ENCODE data around the gene REXO1. TPM values are rescaled to one million over a fixed set of nuclear protein-coding genes. Genes with fewer than 3 reads are reported as not detected.

Gene REXO1
- total and polyA plus RNA-seq, 9 donors: 4.8 to 46.7 (median 25.8) TPM

DNA sequence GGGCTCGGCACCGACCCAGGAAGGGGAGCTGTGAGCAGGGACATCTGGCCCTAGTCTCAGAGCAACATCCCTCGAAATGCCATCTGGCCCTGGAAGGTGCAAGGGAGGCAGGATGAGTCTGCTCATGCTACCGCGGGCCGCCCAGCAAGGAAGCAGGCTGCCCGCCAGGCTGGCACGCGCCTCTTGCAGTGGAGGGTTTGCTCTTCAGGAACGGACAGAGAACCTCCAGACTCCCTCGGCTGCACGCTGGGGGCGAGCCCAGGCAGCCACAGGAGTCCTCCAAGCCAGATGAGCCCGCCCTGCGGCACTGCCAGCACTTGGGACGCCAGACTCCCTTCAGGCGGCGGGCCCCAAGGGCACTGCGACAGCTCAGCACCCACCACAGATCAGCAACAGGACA lies 26.1 kb downstream of the REXO1 start:
- no peaks in the 10 kb centered on the region for H3K9me3 ChIP-seq
- TF ChIP-seq, protein P1, sequence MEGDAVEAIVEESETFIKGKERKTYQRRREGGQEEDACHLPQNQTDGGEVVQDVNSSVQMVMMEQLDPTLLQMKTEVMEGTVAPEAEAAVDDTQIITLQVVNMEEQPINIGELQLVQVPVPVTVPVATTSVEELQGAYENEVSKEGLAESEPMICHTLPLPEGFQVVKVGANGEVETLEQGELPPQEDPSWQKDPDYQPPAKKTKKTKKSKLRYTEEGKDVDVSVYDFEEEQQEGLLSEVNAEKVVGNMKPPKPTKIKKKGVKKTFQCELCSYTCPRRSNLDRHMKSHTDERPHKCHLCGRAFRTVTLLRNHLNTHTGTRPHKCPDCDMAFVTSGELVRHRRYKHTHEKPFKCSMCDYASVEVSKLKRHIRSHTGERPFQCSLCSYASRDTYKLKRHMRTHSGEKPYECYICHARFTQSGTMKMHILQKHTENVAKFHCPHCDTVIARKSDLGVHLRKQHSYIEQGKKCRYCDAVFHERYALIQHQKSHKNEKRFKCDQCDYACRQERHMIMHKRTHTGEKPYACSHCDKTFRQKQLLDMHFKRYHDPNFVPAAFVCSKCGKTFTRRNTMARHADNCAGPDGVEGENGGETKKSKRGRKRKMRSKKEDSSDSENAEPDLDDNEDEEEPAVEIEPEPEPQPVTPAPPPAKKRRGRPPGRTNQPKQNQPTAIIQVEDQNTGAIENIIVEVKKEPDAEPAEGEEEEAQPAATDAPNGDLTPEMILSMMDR (IDR thresholded peaks at IDR 0.05): no peak
- no peak for TF ChIP-seq EP300 (IDR thresholded peaks at IDR 0.05)
- TF ChIP-seq POLR2A (IDR thresholded peaks at IDR 0.05): no peak
- H3K27ac ChIP-seq: no peak overlapping the region
- H3K4me3 ChIP-seq: no peak overlapping the region
- intact Hi-C loops (cut with DNase I): loop anchor here in 2 of 4 donors (10.0 kb wide), 2 partner anchors 147 to 277 kb away; no protein-coding TSS in a partner anchor
- DNase-seq: no peak
- no peaks in the 10 kb centered on the region for H3K36me3 ChIP-seq
- no peaks in the 10 kb centered on the region for H3K27me3 ChIP-seq
- peaks cover 6% of the 10 kb centered on the region for H3K4me1 ChIP-seq (ENCODE audit: insufficient read depth)
- WGBS, 3 donors: 87 to 93% (median 90%) methylated on average over 15 to 19 of the region's 19 CpGs

DNA sequence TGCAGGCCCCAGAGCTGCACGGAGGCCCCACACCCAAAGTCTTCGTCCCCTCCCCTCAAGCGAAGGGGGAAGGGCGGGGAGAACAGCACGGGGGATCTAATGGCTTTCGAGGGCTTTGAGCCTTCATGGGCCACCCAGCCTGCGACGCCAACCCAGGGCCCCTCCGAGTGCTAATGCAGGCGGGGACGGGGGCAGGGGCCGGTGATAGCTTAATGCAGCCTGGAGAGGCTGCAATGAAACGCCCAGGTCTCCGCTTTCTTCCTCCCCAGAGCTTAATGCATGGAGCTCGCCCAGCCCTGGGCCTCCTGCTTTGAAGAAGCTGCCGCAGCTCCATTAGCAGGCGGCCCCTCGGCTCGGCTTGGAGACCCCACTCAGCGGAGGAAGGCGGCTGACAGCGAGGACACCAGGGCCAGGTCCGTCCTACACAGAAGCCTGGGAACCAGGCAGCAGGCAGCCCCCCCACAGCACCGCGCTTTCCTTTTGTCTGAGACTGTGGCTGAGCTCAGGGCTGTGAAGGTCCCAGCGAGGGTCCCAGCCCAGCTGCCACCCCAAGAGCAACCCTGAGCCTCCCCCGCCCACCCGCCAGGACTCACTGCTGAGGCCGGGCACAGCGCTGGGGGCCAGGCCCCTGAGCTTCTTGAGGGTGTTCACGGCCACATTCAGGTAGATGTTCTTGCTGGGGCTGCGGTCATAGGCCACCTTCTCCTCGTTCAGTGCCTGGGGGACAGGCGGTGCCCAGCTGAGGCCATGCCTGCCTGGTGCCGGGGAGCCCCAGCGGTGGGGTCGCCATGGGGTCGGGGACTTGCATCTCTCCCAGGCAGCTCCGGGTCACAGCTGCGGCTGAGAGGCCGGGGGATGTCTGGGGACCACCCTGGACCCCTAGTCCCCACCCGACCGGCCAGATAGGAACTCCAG lies 28.7 kb downstream of the REXO1 start:
- Histone ChIP-seq H3K9me3 (no peaks in the 10 kb centered on the region), H3K4me1 (ENCODE audit: insufficient read depth) (no peaks in the 10 kb centered on the region), H3K4me3 (no peak overlapping the region), H3K36me3 (no peaks in the 10 kb centered on the region), H3K27ac (no peak overlapping the region), H3K27me3 (no peaks in the 10 kb centered on the region)
- TF ChIP-seq POLR2A (IDR thresholded peaks at IDR 0.05) (no peak), EP300 (IDR thresholded peaks at IDR 0.05) (no peak)
- TF ChIP-seq, protein P1 (IDR thresholded peaks at IDR 0.05): no peak
- DNase-seq: no peak
- intact Hi-C loops (cut with DNase I): loop anchor here in 2 of 4 donors (10.0 kb wide), 2 partner anchors 145 to 275 kb away; no protein-coding TSS in a partner anchor
- WGBS, 3 donors: 83 to 86% (median 83%) methylated on average over 42 to 43 of the region's 43 CpGs

DNA sequence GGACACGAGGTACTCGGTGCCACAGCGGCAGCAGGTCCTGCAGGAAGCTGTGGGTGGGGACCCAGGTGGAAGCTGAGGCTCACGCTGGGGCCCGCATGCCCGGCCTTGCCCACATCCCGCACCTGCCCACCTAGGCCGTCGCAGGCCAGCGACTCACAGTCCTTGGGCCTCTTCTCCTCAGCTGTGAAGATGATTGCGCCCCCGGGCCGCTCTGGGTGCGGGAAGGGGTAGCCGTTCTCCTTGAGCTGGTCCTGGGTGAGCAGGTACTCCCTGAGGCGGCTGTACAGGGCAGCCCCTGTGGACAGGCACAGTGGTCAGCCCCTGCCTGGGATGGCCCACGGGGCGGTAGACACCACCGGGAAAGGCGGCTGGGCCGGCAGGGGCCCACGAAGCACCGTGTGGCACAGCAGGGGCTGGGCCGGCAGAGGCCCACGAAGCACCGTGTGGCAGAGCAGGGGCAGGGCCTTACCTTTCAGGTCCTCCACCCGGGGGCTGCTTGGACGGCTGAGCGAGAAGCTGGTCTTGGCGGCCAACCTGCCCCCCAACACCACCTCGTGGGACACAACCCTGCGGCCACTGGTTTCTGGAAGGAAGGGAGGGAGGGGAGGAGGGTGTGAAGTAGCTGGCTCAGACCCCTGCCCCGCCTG lies 29.6 kb downstream of the REXO1 start:
- 89 to 90% (median 90%) methylated on average over 31 to 33 of the region's 33 CpGs for WGBS, 3 donors
- intact Hi-C loops (cut with DNase I): loop anchor here in 1 of 4 donors (10.0 kb wide), 1 partner anchor 274 kb away; no protein-coding TSS in a partner anchor
- no peak overlapping the region for H3K27ac ChIP-seq
- H3K36me3 ChIP-seq: no peaks in the 10 kb centered on the region
- H3K4me3 ChIP-seq: no peak overlapping the region
- TF ChIP-seq POLR2A (IDR thresholded peaks at IDR 0.05) (no peak), EP300 (IDR thresholded peaks at IDR 0.05) (no peak)
- TF ChIP-seq, protein P1 (IDR thresholded peaks at IDR 0.05): no peak
- no peak for DNase-seq
- H3K4me1 ChIP-seq (ENCODE audit: insufficient read depth): no peaks in the 10 kb centered on the region
- no peaks in the 10 kb centered on the region for H3K9me3 ChIP-seq
- no peaks in the 10 kb centered on the region for H3K27me3 ChIP-seq

DNA sequence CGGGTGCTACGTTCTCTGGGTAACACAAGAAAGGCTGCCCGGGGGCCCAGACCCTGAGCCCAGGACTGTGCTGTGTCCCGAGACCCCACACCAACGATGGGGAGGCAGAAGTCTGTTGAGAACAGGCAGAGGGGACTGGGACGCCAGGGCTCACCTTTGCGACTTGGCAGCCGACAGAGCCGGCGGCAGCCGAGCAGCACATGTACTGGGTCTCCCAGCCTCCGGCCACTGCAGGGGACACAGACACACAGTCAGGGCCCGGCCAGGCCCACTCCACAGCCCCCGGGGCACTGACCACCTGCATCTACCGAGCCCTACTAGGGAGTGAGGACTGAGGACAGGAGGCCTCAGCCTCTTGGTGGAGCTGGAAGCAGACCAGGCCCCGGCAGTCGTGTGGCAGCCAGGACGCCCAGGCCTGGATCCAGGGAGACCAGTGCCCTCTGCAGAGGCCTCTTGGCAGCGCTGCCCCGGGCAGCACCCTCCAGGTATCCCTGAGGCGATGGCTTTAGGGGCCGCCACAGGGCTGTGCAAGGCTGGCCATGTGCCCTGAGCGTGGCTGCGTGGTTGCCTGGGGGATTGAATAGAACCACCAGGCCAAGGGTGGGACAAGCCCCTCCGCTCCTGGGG lies 30.6 kb downstream of the REXO1 start:
- WGBS, 3 donors: 84 to 89% (median 87%) methylated on average over 24 to 25 of the region's 25 CpGs

More for the DNA sequence above, 30.6 kb downstream of the REXO1 start:
- TF ChIP-seq, protein P1 (IDR thresholded peaks at IDR 0.05): no peak
- TF ChIP-seq POLR2A (IDR thresholded peaks at IDR 0.05): no peak
- no peak for TF ChIP-seq EP300 (IDR thresholded peaks at IDR 0.05)
- Histone ChIP-seq H3K27me3 (no peaks in the 10 kb centered on the region), H3K9me3 (no peaks in the 10 kb centered on the region), H3K4me1 (ENCODE audit: insufficient read depth) (peaks cover 5% of the 10 kb centered on the region), H3K27ac (no peak overlapping the region), H3K4me3 (no peak overlapping the region), H3K36me3 (no peaks in the 10 kb centered on the region)
- DNase-seq: no peak
- intact Hi-C loops (cut with DNase I): loop anchor here in 1 of 4 donors (10.0 kb wide), 1 partner anchor 273 kb away; no protein-coding TSS in a partner anchor
